HEK293T (cell line): ENCODE data around the gene GPD2.

Source experiments
- CTCF ChIA-PET: fragments of 350-600 bp; formaldehyde crosslinking; extraction: SDS; loops from one replicate; lab custom pipeline; 2021; ENCODE audit warnings: antibody characterized with exemption, inconsistent platforms; lab: Yijun Ruan, JAX
- POLR2A ChIA-PET: fragments of 350-600 bp; formaldehyde crosslinking; extraction: SDS; loops from one replicate; lab custom pipeline; 2020; ENCODE audit warnings: antibody characterized with exemption, inconsistent platforms; lab: Yijun Ruan, JAX
- DNase-seq: peaks from one replicate; pipeline ENCODE4 v3.0.0; 2012; ENCODE audit warnings: mixed read lengths; ENCODE audit errors: extremely low spot score
- ARNT ChIP-seq: fragments of 450-650 bp; IDR thresholded peaks from 2 replicates; pipeline ENCODE4 v1.6.1; 2017; ENCODE audit warnings: mild to moderate bottlenecking
- BHLHE40 ChIP-seq: fragments of 450-650 bp; IDR thresholded peaks from 2 replicates; pipeline ENCODE4 v1.6.1; 2016; ENCODE audit warnings: mild to moderate bottlenecking, moderate library complexity, borderline replicate concordance
- CTBP1 ChIP-seq: fragments of 450-650 bp; IDR thresholded peaks from 2 replicates; pipeline ENCODE4 v1.6.1; 2016; ENCODE audit warnings: borderline replicate concordance
- ELF4 ChIP-seq: fragments of 450-650 bp; IDR thresholded peaks from 2 replicates; pipeline ENCODE4 v1.6.1; 2017; ENCODE audit warnings: antibody characterized with exemption
- FOXA1 ChIP-seq: fragments of 450-650 bp; IDR thresholded peaks from 2 replicates; pipeline ENCODE4 v1.6.1; 2016; ENCODE audit warnings: mild to moderate bottlenecking
- FOXK2 ChIP-seq: fragments of 450-650 bp; IDR thresholded peaks from 2 replicates; pipeline ENCODE4 v1.6.1; 2016; ENCODE audit warnings: mild to moderate bottlenecking
- FOXM1 ChIP-seq: fragments of 450-650 bp; IDR thresholded peaks from 2 replicates; pipeline ENCODE4 v1.6.1; 2017; ENCODE audit warnings: mild to moderate bottlenecking, borderline replicate concordance
- HDGF ChIP-seq: fragments of 450-650 bp; IDR thresholded peaks from 2 replicates; pipeline ENCODE4 v1.6.1; 2017; ENCODE audit warnings: antibody characterized with exemption, borderline replicate concordance
- L3MBTL2 ChIP-seq: fragments of 450-650 bp; conservative IDR thresholded peaks from 2 replicates; pipeline ENCODE4 v1.6.1; 2016; ENCODE audit warnings: mild to moderate bottlenecking
- LEF1 ChIP-seq: fragments of 450-650 bp; IDR thresholded peaks from 2 replicates; pipeline ENCODE4 v1.6.1; 2017; ENCODE audit warnings: mild to moderate bottlenecking, borderline replicate concordance
- NFRKB ChIP-seq: fragments of 450-650 bp; IDR thresholded peaks from 2 replicates; pipeline ENCODE4 v1.6.1; 2016; ENCODE audit warnings: mild to moderate bottlenecking, moderate library complexity
- SP1 ChIP-seq: fragments of 450-650 bp; IDR thresholded peaks from 2 replicates; pipeline ENCODE4 v1.6.1; 2017
- SUZ12 ChIP-seq: fragments of 450-650 bp; IDR thresholded peaks from 2 replicates; pipeline ENCODE4 v1.6.1; 2016; ENCODE audit warnings: mild to moderate bottlenecking
- TARDBP ChIP-seq: fragments of 450-650 bp; IDR thresholded peaks from 2 replicates; pipeline ENCODE4 v1.6.1; 2016
- ZNF384 ChIP-seq: fragments of 450-650 bp; IDR thresholded peaks from 2 replicates; pipeline ENCODE4 v1.6.1; 2016
- TF ChIP-seq, protein P1 (sequence below): fragments of 450-650 bp; IDR thresholded peaks from 2 replicates; pipeline ENCODE4 v1.6.1; 2016

The GPD2 gene

GRCh38 chr2:156437931-156438410, 1.8 kb downstream of the GPD2 start:
- ChIA-PET CTCF (no interaction called here), POLR2A (no interaction called here)
- TF ChIP-seq FOXM1 (no peak), HDGF (no peak), FOXA1 (no peak), FOXK2 (no peak), NFRKB (no peak), BHLHE40 (no peak), L3MBTL2 (no peak), LEF1 (no peak), ELF4 (no peak), SP1 (no peak), ARNT (no peak), TARDBP (no peak), CTBP1 (no peak), ZNF384 (no peak), SUZ12 (no peak)
- TF ChIP-seq, protein P1, sequence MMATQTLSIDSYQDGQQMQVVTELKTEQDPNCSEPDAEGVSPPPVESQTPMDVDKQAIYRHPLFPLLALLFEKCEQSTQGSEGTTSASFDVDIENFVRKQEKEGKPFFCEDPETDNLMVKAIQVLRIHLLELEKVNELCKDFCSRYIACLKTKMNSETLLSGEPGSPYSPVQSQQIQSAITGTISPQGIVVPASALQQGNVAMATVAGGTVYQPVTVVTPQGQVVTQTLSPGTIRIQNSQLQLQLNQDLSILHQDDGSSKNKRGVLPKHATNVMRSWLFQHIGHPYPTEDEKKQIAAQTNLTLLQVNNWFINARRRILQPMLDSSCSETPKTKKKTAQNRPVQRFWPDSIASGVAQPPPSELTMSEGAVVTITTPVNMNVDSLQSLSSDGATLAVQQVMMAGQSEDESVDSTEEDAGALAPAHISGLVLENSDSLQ: no peak
- DNase-seq: no peak

DNA sequence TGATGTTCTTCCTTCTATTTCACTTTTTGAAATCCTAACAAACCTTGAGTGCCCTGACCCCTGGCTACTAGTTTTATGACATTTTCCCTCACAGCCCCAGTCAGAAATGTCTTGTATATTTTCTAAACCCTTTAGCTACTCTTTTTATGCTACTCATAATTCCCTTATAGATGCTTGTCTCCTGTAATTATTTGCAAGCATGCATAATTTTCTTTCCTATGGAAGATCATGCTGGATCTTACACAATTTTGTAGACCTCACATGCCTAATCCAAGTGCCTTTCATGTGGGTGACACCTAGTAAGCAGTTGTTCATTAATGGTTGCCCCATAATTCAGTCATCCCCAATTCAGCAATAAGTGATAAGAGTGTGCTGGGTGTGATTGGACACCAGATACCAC, 6.9 kb downstream of the GPD2 start:
- DNase-seq: no peak
- no peak for TF ChIP-seq ZNF384
- TF ChIP-seq NFRKB: no peak
- TF ChIP-seq SP1: no peak
- no peak for TF ChIP-seq FOXK2
- no peak for TF ChIP-seq FOXM1
- no peak for TF ChIP-seq LEF1
- TF ChIP-seq FOXA1: no peak
- TF ChIP-seq TARDBP: no peak
- TF ChIP-seq BHLHE40: no peak
- TF ChIP-seq SUZ12: no peak
- no peak for TF ChIP-seq CTBP1
- TF ChIP-seq HDGF: no peak
- TF ChIP-seq L3MBTL2: no peak
- no peak for TF ChIP-seq ARNT
- POLR2A ChIA-PET: no interaction called here
- CTCF ChIA-PET: no interaction called here

- ChIA-PET POLR2A (no interaction called here), CTCF (no interaction called here)
- TF ChIP-seq BHLHE40 (no peak), SP1 (no peak), FOXM1 (no peak), ZNF384 (no peak), HDGF (no peak), ELF4 (no peak), FOXA1 (no peak), L3MBTL2 (no peak), LEF1 (no peak), NFRKB (no peak), ARNT (no peak), TARDBP (no peak), CTBP1 (no peak), SUZ12 (no peak)
- TF ChIP-seq, protein P1: no peak
- DNase-seq: no peak
Observed at GRCh38 chr2:156445296-156446220, 9.4 kb downstream of the GPD2 start.

DNA sequence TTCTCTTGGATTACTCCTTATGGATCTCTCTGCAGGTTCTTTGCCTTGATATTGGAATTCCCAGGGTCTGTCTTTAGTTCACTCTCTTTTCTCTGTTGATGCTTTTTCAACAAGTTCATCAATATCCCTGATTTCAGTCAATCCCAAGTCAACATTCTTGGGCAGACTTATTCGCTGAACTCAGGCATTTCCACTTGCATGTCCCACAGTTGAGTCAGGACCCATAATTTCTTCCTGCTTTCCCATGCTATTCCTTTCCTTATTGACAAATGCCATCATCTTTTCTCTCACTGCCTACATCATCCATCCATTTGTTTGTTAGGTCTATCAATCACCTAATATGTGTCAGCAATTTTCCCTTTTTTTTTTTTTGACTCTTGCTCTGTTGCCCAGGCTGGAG, 11.6 kb downstream of the GPD2 start:
- ChIA-PET POLR2A (no interaction called here), CTCF (no interaction called here)

GRCh38 chr2:156448766-156449165, 12.6 kb downstream of the GPD2 start:
- no peak for DNase-seq
- POLR2A ChIA-PET: no interaction called here
- CTCF ChIA-PET: interaction anchor here (0.6 kb wide), 1 partner anchor 745 kb away, joined by 3 read pairs; no protein-coding TSS in a partner anchor
- no peak for TF ChIP-seq FOXK2
- no peak for TF ChIP-seq NFRKB
- TF ChIP-seq FOXM1: no peak
- no peak for TF ChIP-seq HDGF
- no peak for TF ChIP-seq CTBP1
- no peak for TF ChIP-seq ELF4
- TF ChIP-seq SUZ12: no peak
- no peak for TF ChIP-seq LEF1
- no peak for TF ChIP-seq SP1
- no peak for TF ChIP-seq BHLHE40
- no peak for TF ChIP-seq TARDBP
- TF ChIP-seq, protein P1: no peak
- TF ChIP-seq ZNF384: no peak
- TF ChIP-seq FOXA1: no peak
- TF ChIP-seq ARNT: no peak

More for the DNA sequence above, 11.6 kb downstream of the GPD2 start:
- TF ChIP-seq LEF1: no peak
- no peak for TF ChIP-seq TARDBP
- no peak for TF ChIP-seq HDGF
- TF ChIP-seq CTBP1: no peak
- TF ChIP-seq SUZ12: no peak
- no peak for TF ChIP-seq ARNT
- no peak for TF ChIP-seq FOXA1
- no peak for TF ChIP-seq SP1
- TF ChIP-seq FOXK2: no peak
- TF ChIP-seq ELF4: no peak
- DNase-seq: no peak
